Heart left ventricle (tissue), 13 donors: ENCODE results near the gene UPF2.

ENCODE experiments used
- CTCF ChIP-seq, 12 donors: fragments of 200-600 bp; sonication (generic) in 4 of 12; IDR thresholded peaks; one replicate each; pipeline versions ENCODE4 v1.5.0 to v1.8.0; 2018 to 2022; ENCODE audit warnings: antibody characterized with exemption in 12 of 12, mild to moderate bottlenecking in 5 of 12
- POLR2A ChIP-seq, 2 donors: fragments of 450-650 bp; IDR thresholded peaks; one replicate each; pipeline ENCODE4 v1.6.1; 2017; ENCODE audit warnings: antibody characterized with exemption in 2 of 2, mild to moderate bottlenecking in 2 of 2, moderate library complexity in 2 of 2
- donor health status: ischemic (EF 13 %, LVEDD 7.1; RV severe dilation, severe dysfunction).
- donor health status: DM: no; HTN: yes; CAD: no.
- donor health status: DM: no; HTN: no; CAD: no.
- donor health status: ischemic (EF 25% LVEDD 6.9; RV normal size, moderate dysfunction).
- donor health status: ischemic (EF 25% LVEDD 5.7; RV mildly dilated, moderate dysfunction).
- donor health status: ischemic (EF 35%, LVEDD 5.7; RV mildly dilated, moderate dysfunction).
- donor health status: nonischemic (EF 11% LVEDD 7.7; RV severe dilation, severe dysfunction).
- donor health status: DM: yes; HTN: yes; CAD: no.
- donor health status: PGD.
- donor health status: ischemic (EF 29% LVEDD 5.4; RV normal size, mild dysfunction).
- donor health status: nonischemic (EF 23%, LVEDD 6.1; RV moderate dilation, normal function).

- TF ChIP-seq CTCF (IDR thresholded peaks at IDR 0.05) (no peak), POLR2A (IDR thresholded peaks at IDR 0.05) (no peak)
Observed at GRCh38 chr10:11876324-11876723, 166.3 kb downstream of the UPF2 start.
